Stimulated activated naive B cell treated with anti-CD40 and anti-IgM and Interleukin-4, amounts not matched to agents 10 μg/mL and 1 μg/mL and 100 μg/mL, for 72 hours (primary cell): Measurements from ENCODE around the gene PRDX5.
"Not testable (repeated sequence)": the region's sequence is repeated elsewhere in the genome, so short reads cannot be mapped to it uniquely, and the experiment has no call there.

ENCODE experiments used
- ATAC-seq, 2 donors: fragments of 150-1000 bp; cut with Tn5 transposase; replicated peaks; 2 replicates each; pipeline ENCODE4 v1.10.0; 2021; ENCODE audit warnings: moderate library complexity in 1 of 2
- DNase-seq: peaks from one replicate; pipeline ENCODE4 v3.0.0; 2021
- H3K27ac Mint-ChIP-seq: one replicate; pipeline ENCODE4 v1.8.0; 2022; ENCODE audit warnings: mild to moderate bottlenecking, mixed read lengths
- H3K27me3 Mint-ChIP-seq, 2 donors: one replicate each; pipeline ENCODE4 v1.8.0; 2022; ENCODE audit warnings: mixed read lengths in 2 of 2
- H3K36me3 Mint-ChIP-seq, 2 donors: one replicate each; pipeline ENCODE4 v1.8.0; 2022; ENCODE audit warnings: mixed read lengths in 2 of 2, mild to moderate bottlenecking in 1 of 2
- H3K4me1 Mint-ChIP-seq, 2 donors: one replicate each; pipeline ENCODE4 v1.8.0; 2022; ENCODE audit warnings: mixed read lengths in 2 of 2, mild to moderate bottlenecking in 1 of 2
- H3K4me3 Mint-ChIP-seq, 2 donors: one replicate each; pipeline ENCODE4 v1.8.0; 2022; ENCODE audit warnings: mild to moderate bottlenecking in 2 of 2, mixed read lengths in 2 of 2, moderate library complexity in 1 of 2
- H3K9me3 Mint-ChIP-seq, 2 donors: one replicate each; pipeline ENCODE4 v1.8.0; 2022; ENCODE audit warnings: mixed read lengths in 2 of 2, mild to moderate bottlenecking in 1 of 2

Gene PRDX5

DNA sequence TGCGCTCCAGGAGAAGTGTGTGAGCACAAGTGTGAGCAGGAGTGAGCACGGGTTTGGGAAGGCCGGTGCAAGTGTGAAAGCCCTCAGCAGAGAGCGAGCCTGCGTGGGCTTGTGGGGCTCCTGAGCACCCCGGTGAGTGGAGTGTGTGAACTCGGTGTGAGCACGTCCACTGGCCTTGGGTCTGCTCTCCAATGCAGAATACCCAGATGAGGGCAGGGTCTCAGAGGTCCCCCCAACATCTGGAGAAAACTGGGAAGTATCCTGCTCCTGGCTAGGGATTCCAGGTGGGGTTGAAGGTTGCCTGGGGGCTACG is 11.4 kb upstream of the PRDX5 start:
- ATAC-seq (no peak), DNase-seq (no peak)
- H3K27me3 Mint-ChIP-seq = peaks cover 4 to 11% of the 10 kb centered on the region in 2 donors
- H3K4me3 Mint-ChIP-seq = peak overlapping the region; percentile 97 to 100
- H3K36me3 Mint-ChIP-seq = peaks cover 16 to 18% of the 10 kb centered on the region in 2 donors
- H3K9me3 Mint-ChIP-seq = no peaks in the 10 kb centered on the region
- peak overlapping the region; percentile 97 for H3K27ac Mint-ChIP-seq
- H3K4me1 Mint-ChIP-seq = peaks cover 26 to 32% of the 10 kb centered on the region in 2 donors

DNA sequence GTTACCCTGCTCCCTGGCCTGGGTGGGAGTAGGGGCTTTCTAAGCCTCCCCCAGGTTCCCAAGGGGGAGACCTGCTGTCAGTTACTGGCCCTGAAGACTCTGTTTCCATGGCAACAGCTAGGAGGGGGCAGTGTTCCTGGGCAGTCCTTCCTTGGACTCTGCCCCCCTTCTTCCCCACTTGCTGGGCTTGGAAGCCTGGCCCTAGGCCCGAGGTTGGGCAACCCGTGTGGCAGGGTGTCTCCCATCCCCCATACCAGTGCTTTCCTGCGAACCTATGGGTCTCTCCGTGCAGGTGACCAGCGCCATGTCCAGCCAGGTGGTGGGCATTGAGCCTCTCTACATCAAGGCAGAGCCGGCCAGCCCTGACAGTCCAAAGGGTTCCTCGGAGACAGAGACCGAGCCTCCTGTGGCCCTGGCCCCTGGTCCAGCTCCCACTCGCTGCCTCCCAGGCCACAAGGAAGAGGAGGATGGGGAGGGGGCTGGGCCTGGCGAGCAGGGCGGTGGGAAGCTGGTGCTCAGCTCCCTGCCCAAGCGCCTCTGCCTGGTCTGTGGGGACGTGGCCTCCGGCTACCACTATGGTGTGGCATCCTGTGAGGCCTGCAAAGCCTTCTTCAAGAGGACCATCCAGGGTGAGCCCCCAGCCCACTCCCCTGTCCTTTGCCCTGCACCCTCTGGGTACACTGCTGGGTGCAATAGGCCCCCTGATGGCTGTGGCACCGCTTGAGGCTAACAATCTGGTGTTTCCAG is 10.9 kb upstream of the PRDX5 start:
- Mint-ChIP-seq H3K4me1 (peaks cover 24 to 32% of the 10 kb centered on the region in 2 donors), H3K27ac (peak overlapping the region; percentile 97), H3K27me3 (peaks cover under 1 to 6% of the 10 kb centered on the region in 2 donors), H3K36me3 (peaks cover 16 to 18% of the 10 kb centered on the region in 2 donors), H3K4me3 (peak overlapping the region; percentile 97 to 100), H3K9me3 (no peaks in the 10 kb centered on the region)
- DNase-seq = no peak
- no peak for ATAC-seq

DNA sequence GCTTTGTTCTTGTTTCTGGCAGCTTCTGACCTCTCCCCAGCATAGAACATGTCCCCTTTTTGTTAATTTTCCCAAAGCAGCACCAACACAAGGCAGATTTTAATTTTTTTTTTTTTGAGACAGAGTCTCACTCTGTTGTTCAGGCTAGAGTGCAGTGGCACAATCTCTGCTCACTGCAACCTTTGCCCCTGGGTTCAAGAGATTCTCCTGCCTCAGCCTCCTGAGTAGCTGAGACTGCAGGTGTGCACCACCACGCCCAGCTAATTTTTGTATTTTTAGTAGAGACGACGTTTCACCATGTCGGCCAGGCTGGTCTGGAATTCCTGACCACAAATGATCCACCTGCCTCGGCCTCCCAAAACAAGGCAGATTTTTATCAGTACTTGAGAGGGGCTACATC is 10.1 kb upstream of the PRDX5 start:
- H3K36me3 Mint-ChIP-seq = peaks cover 20 to 23% of the 10 kb centered on the region in 2 donors
- not testable (repeated sequence) for DNase-seq, ATAC-seq, H3K27me3 Mint-ChIP-seq, H3K9me3 Mint-ChIP-seq
- H3K27ac Mint-ChIP-seq = peak overlapping the region; percentile 69
- H3K4me1 Mint-ChIP-seq = peaks cover 27 to 39% of the 10 kb centered on the region in 2 donors
- peak overlapping the region; percentile 23 to 55 for H3K4me3 Mint-ChIP-seq

GRCh38 chr11:64312947-64313346 is 5.0 kb upstream of the PRDX5 start:
- Mint-ChIP-seq H3K9me3 (no peaks in the 10 kb centered on the region), H3K27ac (peak overlapping the region; percentile 22), H3K4me1 (peaks cover 27 to 48% of the 10 kb centered on the region in 2 donors), H3K4me3 (no peak overlapping the region), H3K27me3 (no peaks in the 10 kb centered on the region), H3K36me3 (peaks cover 31 to 35% of the 10 kb centered on the region in 2 donors)
- ATAC-seq (no peak), DNase-seq (no peak)

DNA sequence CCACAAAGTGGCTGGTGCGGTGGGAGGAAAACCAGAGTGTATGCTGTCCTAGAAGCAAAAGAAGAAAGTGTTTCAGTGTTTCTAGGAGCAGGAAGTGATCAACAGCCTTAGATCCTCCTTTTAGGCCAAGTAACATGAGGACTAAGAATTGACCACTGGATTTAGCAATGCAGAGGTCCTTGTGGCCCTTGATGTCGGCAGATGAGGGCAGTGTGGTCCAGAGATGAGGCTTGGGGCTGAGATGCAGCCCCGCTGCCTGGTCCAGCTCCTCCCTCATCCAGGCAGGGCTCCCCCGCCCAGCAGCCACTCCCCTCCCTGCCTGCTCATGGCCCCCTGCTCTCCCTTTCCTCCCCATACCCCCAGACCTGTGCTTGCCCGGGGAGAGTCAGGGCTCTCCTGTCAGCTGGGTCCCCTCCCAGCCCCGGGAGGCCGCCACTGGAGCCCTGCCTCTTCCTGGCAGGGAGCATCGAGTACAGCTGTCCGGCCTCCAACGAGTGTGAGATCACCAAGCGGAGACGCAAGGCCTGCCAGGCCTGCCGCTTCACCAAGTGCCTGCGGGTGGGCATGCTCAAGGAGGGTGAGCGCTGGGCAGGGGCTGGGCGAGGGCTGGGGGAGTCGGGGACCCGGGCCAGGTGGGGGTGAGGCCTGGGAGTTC is 4.3 kb upstream of the PRDX5 start:
- Mint-ChIP-seq H3K27ac (peak overlapping the region; percentile 6), H3K4me1 (peaks cover 28 to 54% of the 10 kb centered on the region in 2 donors), H3K4me3 (no peak overlapping the region), H3K9me3 (no peaks in the 10 kb centered on the region), H3K36me3 (peaks cover 34 to 35% of the 10 kb centered on the region in 2 donors), H3K27me3 (no peaks in the 10 kb centered on the region)
- DNase-seq (no peak), ATAC-seq (no peak)

DNA sequence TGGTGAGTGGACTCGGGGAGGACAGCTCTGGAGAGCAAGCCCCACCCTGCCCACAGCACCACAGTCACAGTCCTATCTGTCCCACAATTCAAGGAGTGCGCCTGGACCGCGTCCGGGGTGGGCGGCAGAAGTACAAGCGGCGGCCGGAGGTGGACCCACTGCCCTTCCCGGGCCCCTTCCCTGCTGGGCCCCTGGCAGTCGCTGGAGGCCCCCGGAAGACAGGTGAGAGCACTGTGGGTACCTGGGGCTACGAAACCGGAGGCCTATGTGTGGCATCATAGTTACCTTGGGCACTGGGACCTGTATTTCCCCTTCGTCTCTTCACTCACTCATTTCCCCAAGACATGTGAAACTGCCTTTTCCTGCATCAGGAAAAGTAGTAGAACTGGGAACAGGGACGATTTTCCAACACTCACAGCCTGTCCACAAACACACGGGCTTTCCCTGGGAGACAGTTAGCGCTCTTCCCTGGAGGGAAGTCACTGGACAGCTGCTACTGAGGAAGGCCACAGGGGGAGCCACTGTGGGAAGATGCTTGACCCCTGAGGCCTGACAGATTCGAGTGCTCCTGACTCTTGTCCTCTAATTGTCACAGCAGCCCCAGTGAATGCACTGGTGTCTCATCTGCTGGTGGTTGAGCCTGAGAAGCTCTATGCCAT is 3.6 kb upstream of the PRDX5 start:
- no peak for ATAC-seq
- H3K4me3 Mint-ChIP-seq = no peak overlapping the region
- no peak for DNase-seq
- H3K27ac Mint-ChIP-seq = peak overlapping the region; percentile 83
- no peaks in the 10 kb centered on the region for H3K27me3 Mint-ChIP-seq
- peaks cover 33 to 60% of the 10 kb centered on the region in 2 donors for H3K4me1 Mint-ChIP-seq
- H3K36me3 Mint-ChIP-seq = peaks cover 38 to 41% of the 10 kb centered on the region in 2 donors
- no peaks in the 10 kb centered on the region for H3K9me3 Mint-ChIP-seq

GRCh38 chr11:64314805-64315561 is 2.9 kb upstream of the PRDX5 start:
- peaks cover 37 to 67% of the 10 kb centered on the region in 2 donors for H3K4me1 Mint-ChIP-seq
- no peak for ATAC-seq
- H3K27me3 Mint-ChIP-seq = no peaks in the 10 kb centered on the region
- peak overlapping the region in 1 of 2 donors; percentile 6 for H3K4me3 Mint-ChIP-seq
- peaks cover 44 to 46% of the 10 kb centered on the region in 2 donors for H3K36me3 Mint-ChIP-seq
- H3K9me3 Mint-ChIP-seq = no peaks in the 10 kb centered on the region
- peak overlapping the region; percentile 37 for H3K27ac Mint-ChIP-seq
- DNase-seq = no peak

DNA sequence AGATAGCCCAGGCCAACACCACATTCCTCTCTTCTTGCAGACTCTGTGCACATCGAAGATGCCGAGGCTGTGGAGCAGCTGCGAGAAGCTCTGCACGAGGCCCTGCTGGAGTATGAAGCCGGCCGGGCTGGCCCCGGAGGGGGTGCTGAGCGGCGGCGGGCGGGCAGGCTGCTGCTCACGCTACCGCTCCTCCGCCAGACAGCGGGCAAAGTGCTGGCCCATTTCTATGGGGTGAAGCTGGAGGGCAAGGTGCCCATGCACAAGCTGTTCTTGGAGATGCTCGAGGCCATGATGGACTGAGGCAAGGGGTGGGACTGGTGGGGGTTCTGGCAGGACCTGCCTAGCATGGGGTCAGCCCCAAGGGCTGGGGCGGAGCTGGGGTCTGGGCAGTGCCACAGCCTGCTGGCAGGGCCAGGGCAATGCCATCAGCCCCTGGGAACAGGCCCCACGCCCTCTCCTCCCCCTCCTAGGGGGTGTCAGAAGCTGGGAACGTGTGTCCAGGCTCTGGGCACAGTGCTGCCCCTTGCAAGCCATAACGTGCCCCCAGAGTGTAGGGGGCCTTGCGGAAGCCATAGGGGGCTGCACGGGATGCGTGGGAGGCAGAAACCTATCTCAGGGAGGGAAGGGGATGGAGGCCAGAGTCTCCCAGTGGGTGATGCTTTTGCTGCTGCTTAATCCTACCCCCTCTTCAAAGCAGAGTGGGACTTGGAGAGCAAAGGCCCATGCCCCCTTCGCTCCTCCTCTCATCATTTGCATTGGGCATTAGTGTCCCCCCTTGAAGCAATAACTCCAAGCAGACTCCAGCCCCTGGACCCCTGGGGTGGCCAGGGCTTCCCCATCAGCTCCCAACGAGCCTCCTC is 2.0 kb upstream of the PRDX5 start:
- not testable (repeated sequence) for H3K9me3 Mint-ChIP-seq, ATAC-seq, DNase-seq, H3K27me3 Mint-ChIP-seq
- H3K36me3 Mint-ChIP-seq = peaks cover 50 to 53% of the 10 kb centered on the region in 2 donors
- H3K4me1 Mint-ChIP-seq = peaks cover 40 to 72% of the 10 kb centered on the region in 2 donors
- H3K4me3 Mint-ChIP-seq = peak overlapping the region; percentile 94 to 96
- H3K27ac Mint-ChIP-seq = peak overlapping the region; percentile 100

GRCh38 chr11:64316672-64317324 is 1.1 kb upstream of the PRDX5 start:
- H3K27ac Mint-ChIP-seq = peak overlapping the region; percentile 100
- peaks cover 42 to 72% of the 10 kb centered on the region in 2 donors for H3K4me1 Mint-ChIP-seq
- ATAC-seq (peak; percentile 2 to 15), DNase-seq (no peak)
- peak overlapping the region; percentile 94 to 96 for H3K4me3 Mint-ChIP-seq
- no peaks in the 10 kb centered on the region for H3K9me3 Mint-ChIP-seq
- peaks cover 55 to 61% of the 10 kb centered on the region in 2 donors for H3K36me3 Mint-ChIP-seq
- H3K27me3 Mint-ChIP-seq = no peaks in the 10 kb centered on the region

DNA sequence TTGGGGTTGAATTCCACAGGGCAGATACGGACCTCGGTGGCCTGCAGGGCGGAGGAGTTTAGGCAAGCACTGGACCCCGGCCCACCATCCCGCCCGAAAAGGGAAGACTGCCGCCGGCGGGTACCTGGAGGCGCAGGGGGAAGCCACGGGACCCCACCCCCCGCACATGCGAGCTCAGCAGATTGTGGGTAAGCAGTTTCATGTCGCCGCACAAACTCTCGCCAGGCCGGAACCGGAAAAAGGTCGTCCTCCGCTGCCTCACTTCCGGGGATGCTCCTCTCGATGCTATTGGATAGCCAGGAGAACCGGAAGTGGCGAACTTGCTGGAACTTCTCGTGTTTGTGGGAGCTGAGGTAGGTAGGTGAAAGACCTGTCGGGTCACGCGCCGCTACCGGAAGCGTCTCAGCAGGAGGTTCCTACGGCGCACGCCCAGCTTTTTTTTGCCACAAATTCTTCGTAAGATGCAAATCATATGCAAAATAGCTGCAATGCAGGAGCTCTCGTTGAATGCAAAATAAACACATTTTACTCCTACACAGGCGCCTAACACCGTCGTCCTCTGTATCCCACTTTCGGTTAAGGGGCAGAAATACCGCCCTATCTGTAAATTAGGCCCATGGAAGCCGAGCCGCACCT is 478 bp upstream of the PRDX5 start, which contains the start of gene TRMT112:
TRMT112 (minus strand) TSS at position 235 of the 636 bp plus-strand sequence; CDS start at position 202, 33 bp downstream.
- H3K4me3 Mint-ChIP-seq = peak within 1 kb of the TSS; percentile 94 to 96

DNA sequence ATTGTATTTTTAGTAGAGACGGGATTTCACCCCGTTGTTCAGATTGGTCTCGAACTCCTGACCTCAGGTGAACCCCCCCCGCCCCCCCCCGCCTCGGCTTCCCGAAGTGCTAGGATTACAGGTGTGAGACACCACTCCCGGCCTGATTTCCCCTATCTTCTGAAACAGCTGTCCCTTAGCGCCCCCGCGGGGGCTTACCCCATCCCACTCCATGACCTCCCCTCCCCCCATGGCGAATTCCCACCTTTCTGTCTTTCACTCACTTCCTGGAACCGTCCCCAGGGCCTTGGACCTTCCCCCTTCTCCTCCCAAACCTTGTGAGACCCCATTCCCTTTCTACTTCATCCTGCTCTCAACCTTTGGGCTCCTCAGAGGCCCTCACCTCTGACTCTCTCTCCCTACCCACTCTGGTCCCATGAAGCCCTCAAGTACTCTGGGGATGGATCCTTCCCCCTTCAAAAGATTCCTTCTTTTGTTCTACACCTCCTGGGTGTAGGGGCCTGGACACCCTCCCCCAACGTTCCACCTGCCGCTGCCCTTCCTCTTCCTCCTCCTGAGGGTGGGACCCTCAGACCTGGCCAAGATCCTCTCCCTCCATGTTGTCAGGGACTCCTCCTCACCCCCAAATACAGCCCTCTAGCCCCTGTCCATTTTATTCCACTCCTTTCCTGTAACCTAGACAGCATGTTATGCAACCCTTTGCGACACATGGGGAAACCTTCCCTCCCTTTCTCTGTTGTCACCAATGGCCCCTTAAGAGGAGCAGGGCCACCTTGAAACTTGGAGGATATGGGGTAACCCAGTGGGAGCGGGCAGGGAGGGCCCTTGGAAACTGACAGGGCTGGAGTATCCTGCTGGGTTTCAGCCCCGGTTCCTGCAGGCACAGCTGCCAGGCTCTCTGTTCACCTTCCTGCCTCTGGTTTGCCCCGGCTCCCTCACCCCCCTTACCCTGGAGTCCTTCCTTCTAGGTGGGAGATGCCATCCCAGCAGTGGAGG is 1.1 kb downstream of the PRDX5 start:
- H3K36me3 Mint-ChIP-seq = peaks cover 55 to 58% of the 10 kb centered on the region in 2 donors
- no peaks in the 10 kb centered on the region for H3K27me3 Mint-ChIP-seq
- DNase-seq (no peak), ATAC-seq (no peak)
- H3K9me3 Mint-ChIP-seq = no peaks in the 10 kb centered on the region
- peaks cover 34 to 61% of the 10 kb centered on the region in 2 donors for H3K4me1 Mint-ChIP-seq
- peak overlapping the region; percentile 94 for H3K27ac Mint-ChIP-seq
- peak overlapping the region; percentile 94 to 96 for H3K4me3 Mint-ChIP-seq

More for the DNA sequence above, 478 bp upstream of the PRDX5 start, which contains the start of gene TRMT112:
- Mint-ChIP-seq H3K4me1 (peaks cover 41 to 69% of the 10 kb centered on the region in 2 donors), H3K36me3 (peaks cover 59 to 63% of the 10 kb centered on the region in 2 donors), H3K27ac (peak within 1 kb of the TSS; percentile 100), H3K9me3 (no peaks in the 10 kb centered on the region), H3K27me3 (no peaks in the 10 kb centered on the region)
- DNase-seq (peak; percentile 97), ATAC-seq (peak; percentile 82 to 83)
